GM19025 (cell line): ENCODE measurements around the gene CDIP1.

ENCODE experiments used
- ATAC-seq: cut with Tn5 transposase; IDR thresholded peaks from one replicate; pipeline ENCODE4 v1.9.1; 2021; ENCODE audit warnings: mild to moderate bottlenecking, low read depth, moderate library complexity; ENCODE audit not compliant: unreplicated experiment

CDIP1 gene

DNA sequence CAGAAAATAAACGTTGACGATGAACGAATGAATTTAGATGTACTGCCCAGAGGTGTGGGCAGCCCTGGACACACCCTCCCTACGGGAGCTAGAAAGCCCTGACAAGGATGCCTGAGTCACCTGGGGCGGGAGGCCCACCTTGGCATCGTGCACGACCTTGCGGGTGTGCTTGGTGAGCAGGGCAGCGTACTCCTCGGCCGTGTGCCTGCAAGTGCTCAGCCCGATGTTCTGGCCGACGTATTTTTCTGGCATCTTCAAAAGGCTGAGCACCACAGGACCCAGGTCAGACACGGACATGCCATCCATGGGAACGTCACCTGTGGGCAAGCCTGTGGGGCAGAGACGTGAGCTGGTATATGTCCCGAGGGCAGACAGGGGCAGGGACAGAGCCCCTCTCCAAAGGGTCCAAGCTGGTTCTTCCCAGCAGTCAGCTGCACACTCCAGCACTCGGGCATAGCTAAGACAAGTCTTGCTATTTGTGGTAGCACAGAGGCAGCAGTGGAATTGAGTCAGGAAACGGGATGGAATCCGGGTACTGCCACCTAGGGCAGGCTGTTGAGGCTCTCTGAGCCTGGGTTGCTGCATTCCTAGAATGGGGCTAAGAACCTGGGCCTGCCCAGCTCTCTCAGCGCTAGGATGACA is 74.9 kb downstream of the CDIP1 start:
- ATAC-seq = no peak

DNA sequence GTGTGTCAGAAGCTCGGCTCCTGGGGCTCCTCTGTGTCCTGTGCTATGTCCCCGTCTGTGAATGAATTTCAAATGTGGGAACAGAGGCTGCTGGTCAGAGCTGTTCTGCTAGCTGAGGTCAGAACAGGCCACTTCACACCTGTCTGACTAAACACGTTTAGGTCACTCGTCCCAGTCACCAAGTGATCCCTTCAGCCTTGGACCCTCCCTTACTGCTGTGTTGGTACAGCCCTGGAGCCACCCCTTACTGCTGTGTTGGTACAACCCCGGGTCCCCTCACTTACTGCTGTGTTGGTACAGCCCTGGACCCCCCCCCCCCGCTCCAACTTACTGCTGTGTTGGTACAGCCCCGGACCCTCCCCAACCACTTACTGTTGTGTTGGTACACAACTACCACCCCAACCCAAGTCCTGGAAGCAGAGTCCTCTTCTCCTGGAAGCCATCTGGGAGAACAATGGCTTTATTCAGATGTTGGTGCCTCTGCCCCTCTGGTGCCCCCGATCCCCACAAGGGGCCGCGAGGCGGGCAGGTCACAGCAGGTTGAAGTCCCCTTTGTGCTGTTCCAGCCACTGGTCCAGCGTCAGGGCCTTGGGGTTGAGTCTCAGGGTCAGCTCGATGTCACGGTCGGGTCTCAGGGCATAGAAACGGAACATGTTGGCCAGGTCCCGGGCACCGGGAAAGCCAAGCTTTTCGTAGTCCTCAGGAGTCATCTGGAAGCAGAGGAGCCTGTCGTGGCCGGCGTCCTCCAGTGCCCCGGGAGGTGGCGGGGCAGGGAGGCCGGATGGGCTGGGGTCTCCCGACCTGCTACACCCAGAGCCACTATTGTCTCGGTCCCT is 77.1 kb downstream of the CDIP1 start:
- no peak for ATAC-seq

DNA sequence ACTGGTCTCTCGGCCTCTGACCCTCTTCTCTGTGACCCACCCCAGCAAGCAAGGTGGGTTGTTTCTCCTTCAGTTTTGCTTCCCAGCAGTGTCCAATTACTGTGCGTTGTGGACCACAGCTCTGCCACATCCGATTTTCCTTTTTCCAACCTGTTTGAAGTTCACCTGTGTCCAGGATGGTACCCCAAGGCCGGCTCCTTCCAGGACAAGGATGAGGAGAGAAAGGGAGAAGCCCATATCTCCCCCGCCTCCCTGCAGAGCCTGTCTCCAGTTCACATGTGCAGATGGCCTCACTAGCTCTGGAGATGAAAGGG is 77.7 kb downstream of the CDIP1 start:
- no peak for ATAC-seq
